Caki2 (cell line): Measurements from ENCODE around the gene NAV2. TPM values are rescaled to one million over a fixed set of nuclear protein-coding genes. Genes with fewer than 3 reads are reported as not detected.

Experiments
- DNase-seq: peaks from one replicate; pipeline ENCODE4 v3.0.0-alpha.2; 2015; ENCODE audit warnings: low read depth
- in situ Hi-C: cut with HindIII; loops from 2 replicates; pipeline ENCODE4 v1.10.0; 2016; ENCODE audit warnings: low sequenced_read_pairs, low pct_unique_long_range_greater_than_20kb, mixed read lengths
- total RNA-seq: library from RNA; depleted of rRNA; stranded (reverse); fragments of >200 nt; shearing (Covaris generic); gene quantifications from 2 replicates; pipeline ENCODE4 v1.2.3, GENCODE V29; 2014; ENCODE audit warnings: low replicate concordance

NAV2 gene
- total RNA-seq, 1 experiment from 2014 or later: 6.9 TPM

GRCh38 chr11:19683141-19683805 is 29.4 kb upstream of the NAV2 start:
- in situ Hi-C loops: no loop called here
- DNase-seq: peak; percentile 27

- no peak for DNase-seq
- in situ Hi-C loops: no loop called here
These were observed 28.7 kb upstream of the NAV2 start for GRCh38 chr11:19683862-19684491.

GRCh38 chr11:19686234-19686633 is 26.4 kb upstream of the NAV2 start:
- in situ Hi-C loops: no loop called here
- no peak for DNase-seq

- no peak for DNase-seq
- in situ Hi-C loops: no loop called here
These were observed 25.2 kb upstream of the NAV2 start for GRCh38 chr11:19687392-19687791.

GRCh38 chr11:19689281-19690000 is 23.2 kb upstream of the NAV2 start:
- no peak for DNase-seq
- in situ Hi-C loops: no loop called here

GRCh38 chr11:19690885-19691284 is 21.8 kb upstream of the NAV2 start:
- in situ Hi-C loops: no loop called here
- DNase-seq: no peak

- in situ Hi-C loops: no loop called here
- no peak for DNase-seq
These were observed 20.7 kb upstream of the NAV2 start for GRCh38 chr11:19691815-19692500.

- in situ Hi-C loops: no loop called here
- no peak for DNase-seq
These were observed 19.5 kb upstream of the NAV2 start for GRCh38 chr11:19693146-19693545.

- DNase-seq: no peak
- in situ Hi-C loops: no loop called here
These were observed 17.8 kb upstream of the NAV2 start for GRCh38 chr11:19694796-19695345.

GRCh38 chr11:19696073-19696472 is 16.6 kb upstream of the NAV2 start:
- in situ Hi-C loops: no loop called here
- DNase-seq: no peak

- no peak for DNase-seq
- in situ Hi-C loops: no loop called here
These were observed 15.7 kb upstream of the NAV2 start for GRCh38 chr11:19696904-19697303.

GRCh38 chr11:19697721-19698121 is 14.9 kb upstream of the NAV2 start:
- no peak for DNase-seq
- in situ Hi-C loops: no loop called here

- in situ Hi-C loops: no loop called here
- DNase-seq: no peak
These were observed 13.9 kb upstream of the NAV2 start for GRCh38 chr11:19698493-19699292.

- in situ Hi-C loops: no loop called here
- DNase-seq: no peak
These were observed 11.2 kb upstream of the NAV2 start for GRCh38 chr11:19701421-19701820.

GRCh38 chr11:19702620-19703019 is 10.0 kb upstream of the NAV2 start:
- in situ Hi-C loops: no loop called here
- DNase-seq: no peak

GRCh38 chr11:19703211-19703610 is 9.4 kb upstream of the NAV2 start:
- in situ Hi-C loops: no loop called here

GRCh38 chr11:19704213-19704612 is 8.4 kb upstream of the NAV2 start:
- DNase-seq: no peak
- in situ Hi-C loops: no loop called here

More at GRCh38 chr11:19703211-19703610, 9.4 kb upstream of the NAV2 start:
- DNase-seq: no peak

GRCh38 chr11:19705936-19706335 is 6.7 kb upstream of the NAV2 start:
- in situ Hi-C loops: no loop called here

More at GRCh38 chr11:19705936-19706335, 6.7 kb upstream of the NAV2 start:
- DNase-seq: no peak
